ENCODE results near the gene NINL.

NINL gene

DNA sequence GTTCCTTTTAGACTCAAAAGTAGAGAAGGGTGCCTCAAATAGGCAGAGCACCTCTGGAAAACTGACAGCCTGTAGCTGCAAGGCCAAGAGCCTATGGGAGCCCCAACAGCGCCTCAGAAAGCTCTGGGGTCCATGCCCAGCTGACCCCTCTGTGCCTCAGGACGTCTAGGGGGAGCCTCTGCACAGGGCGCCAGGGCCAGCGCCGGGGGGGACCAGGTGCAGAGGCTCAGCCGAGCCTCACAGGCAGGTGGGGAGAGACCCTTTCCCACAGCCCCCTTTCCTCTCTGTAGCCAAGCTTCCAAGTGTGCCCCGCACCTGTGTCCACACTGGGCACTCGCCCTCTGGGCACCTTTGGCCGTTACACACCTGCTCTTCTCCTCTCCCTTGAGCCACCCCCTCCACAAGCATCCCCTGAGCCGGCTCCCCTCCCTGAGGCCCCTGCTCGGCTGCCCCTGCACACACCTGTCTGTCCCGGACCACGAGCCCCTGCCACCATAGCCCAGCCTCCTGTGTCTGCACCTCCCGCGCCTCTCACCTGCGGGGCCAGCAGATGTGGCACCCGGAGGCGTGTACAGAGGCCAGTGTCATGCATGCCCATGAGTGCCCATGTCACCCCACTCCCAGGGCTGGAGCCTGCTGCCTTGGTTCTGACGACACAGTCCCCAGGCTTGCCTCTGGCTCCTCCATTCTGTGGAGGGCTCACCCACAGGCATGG lies 124.6 kb downstream of the NINL start:
- DNase-seq, result no peak

- DNase-seq, result no peak
Measured at GRCh38 chr20:25459916-25460535, 125.3 kb downstream of the NINL start.

DNA sequence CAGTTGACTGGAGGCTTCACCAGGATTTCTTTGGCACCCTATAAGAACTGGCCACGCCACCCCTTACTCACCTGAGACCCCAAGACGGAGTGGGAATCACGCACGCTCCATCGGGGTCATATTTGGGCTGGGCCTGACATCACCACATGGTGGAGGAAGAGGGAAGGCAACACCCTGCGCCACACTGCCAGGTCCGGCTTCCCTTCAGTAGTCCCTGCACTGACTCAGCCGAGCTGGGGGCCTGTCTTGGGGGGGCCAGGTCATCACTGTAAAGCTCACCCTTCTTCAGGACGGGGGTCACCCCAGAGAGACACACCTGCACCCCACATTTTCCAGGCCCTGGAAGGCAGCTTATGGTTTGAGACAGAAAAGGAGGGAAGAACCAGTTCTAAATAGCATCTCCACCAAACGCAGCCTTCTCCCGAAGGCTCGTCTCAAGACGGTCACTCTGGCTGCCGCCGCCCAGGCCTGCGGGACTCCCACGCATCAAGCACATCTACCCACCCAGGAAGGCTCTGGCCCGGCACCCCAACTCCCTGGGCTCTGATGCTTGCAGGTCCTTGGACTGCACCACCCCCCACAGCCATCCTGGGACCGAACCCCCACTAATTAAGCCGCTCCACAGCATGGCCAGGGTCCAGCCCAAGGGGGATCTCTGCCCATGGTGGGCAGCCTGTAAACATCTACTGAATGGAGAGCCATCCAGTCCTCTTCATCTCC lies 126.1 kb downstream of the NINL start:
- no peak for DNase-seq

DNA sequence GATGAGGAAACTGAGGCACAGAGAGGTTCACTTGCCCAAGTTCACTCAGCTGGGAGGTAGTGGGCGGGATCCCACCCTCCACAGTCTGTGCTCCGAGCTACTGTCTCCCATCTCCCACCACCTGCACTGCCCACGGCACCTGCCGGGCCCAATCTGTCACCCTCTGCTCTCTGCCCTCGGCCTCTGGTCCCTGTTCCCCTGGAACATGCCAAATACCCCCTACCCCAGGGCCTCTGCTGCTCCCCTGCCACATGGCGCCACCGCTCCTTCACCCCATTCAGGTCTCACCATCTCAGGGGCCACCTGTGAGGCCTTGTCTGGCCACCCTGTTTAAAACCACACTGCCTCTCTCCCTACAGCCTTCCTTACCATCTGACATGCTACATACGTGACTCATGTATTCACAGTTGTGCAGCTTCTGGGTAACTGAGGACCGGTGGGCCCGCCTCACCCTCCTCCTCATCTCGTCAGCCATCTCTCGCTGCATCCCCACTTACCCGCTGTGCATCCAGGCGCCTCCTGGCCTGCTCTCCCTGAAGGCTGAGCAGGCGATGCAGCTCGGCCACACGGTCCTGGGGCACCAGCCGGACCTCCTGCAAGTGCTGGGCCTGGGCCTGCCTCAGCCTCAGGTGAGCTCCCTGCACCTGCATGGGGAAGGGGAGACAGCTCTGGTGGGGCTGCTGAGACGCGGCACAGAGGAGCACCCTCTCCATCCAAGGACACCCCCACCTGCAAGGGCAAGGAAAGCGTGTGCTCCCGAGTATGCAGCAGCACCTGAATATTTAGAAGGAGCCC lies 127.2 kb downstream of the NINL start:
- DNase-seq, result no peak

DNA sequence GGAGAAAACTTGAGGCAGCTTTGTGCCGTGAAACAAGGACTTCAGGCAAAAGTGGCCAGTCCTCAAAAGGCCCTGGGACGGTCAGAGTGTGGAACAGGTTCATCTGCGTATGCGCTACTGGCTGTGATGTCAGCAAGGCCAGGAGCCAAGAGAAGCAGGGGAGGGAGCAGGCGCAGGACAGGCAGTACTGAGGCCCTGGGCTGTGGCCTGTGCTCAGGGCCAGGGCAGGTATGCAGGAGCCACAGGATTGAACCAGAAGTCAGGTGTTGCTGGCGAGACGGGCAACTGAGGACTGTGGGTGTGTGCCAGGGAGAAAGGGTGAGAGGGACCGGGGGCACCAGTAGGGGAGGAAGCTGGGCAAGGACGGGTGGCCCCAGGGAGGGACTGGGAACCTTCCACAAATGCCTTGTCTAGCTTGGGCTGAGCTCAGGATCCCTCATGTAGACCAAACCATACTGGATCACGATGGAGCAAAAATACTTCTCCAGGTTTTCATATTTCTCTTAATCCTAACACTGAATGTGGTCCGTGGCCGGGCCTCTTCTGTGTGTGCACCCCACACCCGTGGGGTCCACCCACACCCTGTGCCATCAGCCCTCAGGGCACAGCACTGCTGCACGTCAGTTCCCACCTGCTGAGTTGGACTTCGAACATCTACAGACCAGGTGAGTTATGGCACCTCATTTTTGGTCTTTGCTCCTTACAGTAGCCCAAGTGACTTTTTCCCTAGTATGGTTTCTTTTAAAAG lies 131.0 kb downstream of the NINL start:
- no peak for DNase-seq

- no peak for DNase-seq
Measured at GRCh38 chr20:25453035-25453810, 132.1 kb downstream of the NINL start.

DNA sequence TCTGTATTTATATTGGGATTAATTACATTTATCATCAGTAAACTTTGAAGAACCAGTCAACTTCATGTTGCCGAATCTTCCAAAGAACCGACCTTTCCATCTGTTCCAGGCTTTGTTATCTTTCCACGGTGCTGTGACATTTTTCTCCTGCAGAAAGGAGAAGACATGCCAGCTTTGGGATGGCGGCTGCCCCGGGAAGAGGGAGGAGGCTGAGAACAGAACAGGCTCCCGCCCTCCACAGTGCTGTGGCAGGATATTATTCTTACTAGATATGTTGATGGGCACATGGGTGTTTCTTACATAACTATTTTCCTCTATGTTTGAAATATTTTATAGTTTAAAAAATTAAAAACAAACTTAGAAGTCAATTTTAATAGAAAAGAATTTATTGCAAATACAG lies 133.0 kb downstream of the NINL start:
- DNase-seq, result no peak

- no peak for DNase-seq
Measured at GRCh38 chr20:25447671-25448070, 137.7 kb downstream of the NINL start.

GRCh38 chr20:25444556-25444955 lies 140.8 kb downstream of the NINL start:
- no peak for DNase-seq

GRCh38 chr20:25439328-25439727 lies 146.0 kb downstream of the NINL start:
- no peak for DNase-seq

- no peak for DNase-seq
Measured at GRCh38 chr20:25437153-25437581, 148.2 kb downstream of the NINL start.

- DNase-seq, result no peak
Measured at GRCh38 chr20:25424536-25424935, 160.8 kb downstream of the NINL start.

- no peak for DNase-seq
Measured at GRCh38 chr20:25422032-25422431, 163.3 kb downstream of the NINL start.

DNA sequence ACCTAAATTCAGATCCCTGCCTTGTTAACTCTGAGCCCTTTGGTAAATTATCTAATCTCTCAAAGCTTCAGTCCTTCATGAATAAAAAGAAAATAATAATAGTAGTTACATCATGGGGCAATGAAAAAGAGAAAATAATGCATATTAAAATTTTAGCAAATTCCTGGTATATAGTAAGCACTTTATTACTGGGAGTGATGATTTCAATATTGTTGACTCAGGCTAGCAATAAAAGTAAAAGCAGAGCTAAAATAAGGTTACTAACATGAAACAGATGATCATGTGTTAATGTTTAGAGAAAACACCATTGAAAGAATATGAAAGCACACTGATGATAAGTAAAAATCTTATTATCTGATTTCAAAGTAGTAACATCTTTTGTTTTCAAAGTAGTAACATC lies 164.2 kb downstream of the NINL start:
- DNase-seq, result no peak

DNA sequence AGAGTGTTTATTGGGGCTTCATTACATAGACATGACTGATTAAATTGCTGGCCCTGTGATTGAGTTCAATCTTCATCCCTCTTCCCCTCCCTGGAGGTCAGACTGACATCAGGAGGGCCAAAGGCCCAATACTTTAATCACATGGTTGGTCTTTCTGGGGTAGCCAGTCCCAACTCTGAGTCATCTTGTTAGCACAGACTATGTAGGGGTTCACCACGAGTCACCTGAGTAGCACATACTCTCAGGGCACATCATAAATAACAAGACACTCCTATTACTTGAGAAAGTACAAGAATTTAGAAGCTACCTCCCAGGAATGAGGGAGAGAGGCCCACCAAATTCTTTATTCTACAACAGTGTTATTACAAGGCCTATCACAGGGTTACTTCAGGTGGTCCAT lies 166.6 kb downstream of the NINL start:
- DNase-seq, result no peak

- DNase-seq, result no peak
Measured at GRCh38 chr20:25408890-25409289, 176.4 kb downstream of the NINL start.

GRCh38 chr20:25408170-25408547 lies 177.2 kb downstream of the NINL start:
- no peak for DNase-seq

DNA sequence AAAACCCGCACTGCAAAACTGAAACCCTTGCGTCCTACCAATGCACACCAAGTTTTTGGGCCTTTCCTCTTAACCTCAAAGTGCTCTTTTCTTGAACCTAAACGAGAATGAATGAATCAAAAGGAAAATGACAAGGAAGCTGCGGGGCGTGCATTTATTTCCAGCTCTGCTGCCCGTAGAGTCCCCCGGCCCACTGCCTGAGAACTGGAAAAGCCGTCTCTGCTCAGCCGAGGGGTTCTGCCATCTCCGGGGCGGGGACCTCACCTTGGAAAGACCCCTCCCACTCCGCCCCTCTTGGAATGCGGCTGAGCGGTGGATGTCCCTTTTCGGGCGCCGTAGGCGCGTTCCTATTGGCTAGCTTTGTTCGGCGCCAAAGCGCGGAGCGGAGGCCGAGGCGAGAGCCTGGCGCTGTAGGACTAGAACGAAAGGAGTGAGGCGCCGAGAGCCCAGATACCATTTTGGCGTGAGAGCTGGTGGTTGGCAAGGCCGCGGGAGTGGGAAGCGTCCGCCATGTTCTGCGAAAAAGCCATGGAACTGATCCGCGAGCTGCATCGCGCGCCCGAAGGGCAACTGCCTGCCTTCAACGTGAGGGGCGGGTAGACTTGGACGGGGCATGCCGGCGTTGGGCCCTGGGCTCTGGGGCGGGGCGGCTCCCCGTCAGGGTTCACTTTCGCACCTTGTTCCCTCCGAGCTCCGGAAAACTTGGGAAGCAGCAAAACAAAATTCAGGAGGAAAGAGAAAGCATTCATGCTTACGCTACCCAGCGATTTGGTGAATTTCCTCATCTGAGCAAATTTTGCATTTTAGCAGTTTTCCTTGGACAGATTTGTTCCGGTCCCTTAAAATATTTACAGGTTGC lies 177.8 kb downstream of the NINL start, which contains the start of gene GINS1:
Gene GINS1 (plus strand): TSS at position 363 of the 859 bp plus-strand sequence. CDS start 148 bp downstream, at position 511.
- peak; percentile 71 for DNase-seq
